ENCODE results near the gene ODAD3.
"Not testable (repeated sequence)": the region's sequence is repeated elsewhere in the genome, so short reads cannot be mapped to it uniquely, and the experiment has no call there.

Gene ODAD3

GRCh38 chr19:11460207-11460606 is 25.3 kb upstream of the ODAD3 start:
- no peak for DNase-seq (ENCODE audit: low read depth in 3 of 3)

GRCh38 chr19:11458912-11459311 is 24.0 kb upstream of the ODAD3 start:
- DNase-seq (ENCODE audit: low read depth in 3 of 3), result not testable (repeated sequence)

GRCh38 chr19:11458236-11458900 is 23.4 kb upstream of the ODAD3 start:
- DNase-seq (ENCODE audit: low read depth in 3 of 3), result no peak

GRCh38 chr19:11457831-11458230 is 22.9 kb upstream of the ODAD3 start:
- no peak for DNase-seq (ENCODE audit: low read depth in 3 of 3)

GRCh38 chr19:11457115-11457514 is 22.2 kb upstream of the ODAD3 start:
- no peak for DNase-seq (ENCODE audit: low read depth in 3 of 3)

GRCh38 chr19:11456659-11457058 is 21.7 kb upstream of the ODAD3 start:
- DNase-seq (ENCODE audit: low read depth in 3 of 3), result no peak

- DNase-seq (ENCODE audit: low read depth in 3 of 3), result not testable (repeated sequence)
Observed at GRCh38 chr19:11455233-11455554, 20.3 kb upstream of the ODAD3 start.

- no peak for DNase-seq (ENCODE audit: low read depth in 3 of 3)
Observed at GRCh38 chr19:11453468-11454341, 18.8 kb upstream of the ODAD3 start.

GRCh38 chr19:11452620-11453310 is 17.8 kb upstream of the ODAD3 start:
- no peak for DNase-seq (ENCODE audit: low read depth in 3 of 3)

GRCh38 chr19:11451871-11452619 is 17.1 kb upstream of the ODAD3 start:
- no peak for DNase-seq (ENCODE audit: low read depth in 3 of 3)

- DNase-seq (ENCODE audit: low read depth in 3 of 3), result no peak
Observed at GRCh38 chr19:11451327-11451870, 16.5 kb upstream of the ODAD3 start.

GRCh38 chr19:11450570-11451326 is 15.8 kb upstream of the ODAD3 start:
- DNase-seq (ENCODE audit: low read depth in 3 of 3), result no peak

GRCh38 chr19:11448923-11449554 is 14.1 kb upstream of the ODAD3 start:
- DNase-seq (ENCODE audit: low read depth in 3 of 3), result no peak

GRCh38 chr19:11448410-11448809 is 13.5 kb upstream of the ODAD3 start:
- DNase-seq (ENCODE audit: low read depth in 3 of 3), result no peak

GRCh38 chr19:11447347-11448262 is 12.7 kb upstream of the ODAD3 start:
- no peak for DNase-seq (ENCODE audit: low read depth in 3 of 3)

GRCh38 chr19:11446652-11447301 is 11.9 kb upstream of the ODAD3 start:
- DNase-seq (ENCODE audit: low read depth in 3 of 3), result peak in 1 of 3 experiments; percentile 22

- DNase-seq (ENCODE audit: low read depth in 3 of 3), result no peak
Observed at GRCh38 chr19:11446271-11446651, 11.3 kb upstream of the ODAD3 start.

GRCh38 chr19:11445141-11445540 is 10.2 kb upstream of the ODAD3 start:
- DNase-seq (ENCODE audit: low read depth in 3 of 3), result no peak

GRCh38 chr19:11444059-11444458 is 9.1 kb upstream of the ODAD3 start:
- DNase-seq (ENCODE audit: low read depth in 3 of 3), result no peak

Measured in stimulated activated CD4-positive, alpha-beta T cell treated with anti-CD3 and anti-CD28 coated beads, TNF-alpha, amount 100 ng/mL, for 4 hours (primary cell).